Middle frontal gyrus (tissue), 1 donor: Measurements from ENCODE around the gene TMA7B.
A peak's percentile ranks its signal among the peaks of the same experiment; 100 is the strongest.

Experiments
- DNase-seq: peaks from one replicate; pipeline ENCODE4 v3.0.0-alpha.2; 2015; ENCODE audit warnings: low spot score; ENCODE audit errors: extremely low spot score

Gene TMA7B

GRCh38 chr22:39959640-39960447 is at the start of gene TMA7B:
TSS of gene TMA7B (plus strand) at chr22:39960397. CDS start at chr22:39964375, 3,978 bp downstream.
- DNase-seq: peak; percentile 58

GRCh38 chr22:39910876-39911613 is 49.2 kb upstream of the TMA7B start:
- no peak for DNase-seq

- DNase-seq: no peak
These were observed 46.9 kb upstream of the TMA7B start for GRCh38 chr22:39913321-39913720.

GRCh38 chr22:39913886-39914285 is 46.3 kb upstream of the TMA7B start:
- DNase-seq: no peak

GRCh38 chr22:39914584-39914983 is 45.6 kb upstream of the TMA7B start:
- no peak for DNase-seq

- DNase-seq: no peak
These were observed 44.9 kb upstream of the TMA7B start for GRCh38 chr22:39915295-39915726.

GRCh38 chr22:39916496-39916895 is 43.7 kb upstream of the TMA7B start:
- no peak for DNase-seq

- DNase-seq: no peak
These were observed 43.0 kb upstream of the TMA7B start for GRCh38 chr22:39917197-39917643.

GRCh38 chr22:39917776-39918495 is 42.3 kb upstream of the TMA7B start:
- DNase-seq: no peak

GRCh38 chr22:39920134-39920743 is 40.0 kb upstream of the TMA7B start:
- DNase-seq: no peak

- no peak for DNase-seq
These were observed 36.5 kb upstream of the TMA7B start for GRCh38 chr22:39923696-39924095.

GRCh38 chr22:39924286-39924685 is 35.9 kb upstream of the TMA7B start:
- DNase-seq: no peak

- DNase-seq: no peak
These were observed 34.9 kb upstream of the TMA7B start for GRCh38 chr22:39925273-39925672.

- DNase-seq: no peak
These were observed 34.1 kb upstream of the TMA7B start for GRCh38 chr22:39925909-39926679.

- DNase-seq: no peak
These were observed 33.4 kb upstream of the TMA7B start for GRCh38 chr22:39926753-39927152.

GRCh38 chr22:39927544-39927943 is 32.7 kb upstream of the TMA7B start:
- DNase-seq: no peak

- no peak for DNase-seq
These were observed 31.4 kb upstream of the TMA7B start for GRCh38 chr22:39928536-39929520.

- DNase-seq: no peak
These were observed 28.9 kb upstream of the TMA7B start for GRCh38 chr22:39931251-39931650.

GRCh38 chr22:39932166-39932565 is 28.0 kb upstream of the TMA7B start:
- no peak for DNase-seq
